GM21786 (cell line): ENCODE data around the gene ISLR.

Experiments used
- ATAC-seq: cut with Tn5 transposase; IDR thresholded peaks from one replicate; pipeline ENCODE4 v1.9.1; 2021; ENCODE audit not compliant: unreplicated experiment

The ISLR gene

GRCh38 chr15:74209997-74210671, 36.6 kb downstream of the ISLR start:
- ATAC-seq: no peak

DNA sequence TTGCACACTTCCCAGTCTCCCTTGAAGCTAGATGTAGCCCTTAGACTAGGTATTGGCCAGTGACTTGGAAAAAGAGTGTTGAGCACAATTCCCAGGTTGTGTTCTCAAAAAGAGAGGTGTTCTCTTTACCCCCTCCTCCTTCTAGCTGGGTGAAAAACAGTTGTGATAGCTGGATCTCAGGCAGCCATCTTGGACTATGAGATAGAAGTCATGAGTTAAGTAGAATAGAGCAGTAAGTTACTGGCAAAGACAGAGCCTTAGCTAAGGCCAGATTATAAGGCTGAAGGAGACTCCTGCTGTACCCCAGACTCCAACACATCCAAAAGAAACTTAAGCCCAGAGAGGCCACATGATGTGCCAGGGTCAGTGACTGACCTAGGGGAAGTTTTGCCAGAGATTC, 37.2 kb downstream of the ISLR start:
- ATAC-seq: no peak

DNA sequence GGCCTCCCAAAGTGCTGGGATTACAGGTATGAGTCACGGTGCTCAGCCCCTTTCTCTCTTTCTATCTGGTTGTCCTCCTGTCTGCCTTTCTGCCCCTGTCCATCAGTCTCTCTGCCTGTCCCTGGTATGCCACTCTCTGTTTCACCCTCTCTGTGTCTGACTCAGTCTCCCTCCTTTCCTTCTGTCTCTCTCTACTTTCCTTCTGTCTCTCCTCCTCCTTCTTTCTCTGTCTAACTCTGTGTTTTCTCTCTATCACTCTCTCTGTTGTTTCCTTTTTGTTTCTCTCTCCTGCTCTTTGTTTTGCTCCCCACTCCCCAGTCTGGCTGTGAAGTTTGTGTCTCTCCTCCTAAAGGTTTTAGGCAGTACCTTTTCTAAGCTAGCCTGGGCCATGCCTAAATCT, 38.1 kb downstream of the ISLR start:
- no peak for ATAC-seq

GRCh38 chr15:74212494-74212893, 39.0 kb downstream of the ISLR start:
- no peak for ATAC-seq

- no peak for ATAC-seq
Observed at GRCh38 chr15:74213858-74214284, 40.4 kb downstream of the ISLR start.

DNA sequence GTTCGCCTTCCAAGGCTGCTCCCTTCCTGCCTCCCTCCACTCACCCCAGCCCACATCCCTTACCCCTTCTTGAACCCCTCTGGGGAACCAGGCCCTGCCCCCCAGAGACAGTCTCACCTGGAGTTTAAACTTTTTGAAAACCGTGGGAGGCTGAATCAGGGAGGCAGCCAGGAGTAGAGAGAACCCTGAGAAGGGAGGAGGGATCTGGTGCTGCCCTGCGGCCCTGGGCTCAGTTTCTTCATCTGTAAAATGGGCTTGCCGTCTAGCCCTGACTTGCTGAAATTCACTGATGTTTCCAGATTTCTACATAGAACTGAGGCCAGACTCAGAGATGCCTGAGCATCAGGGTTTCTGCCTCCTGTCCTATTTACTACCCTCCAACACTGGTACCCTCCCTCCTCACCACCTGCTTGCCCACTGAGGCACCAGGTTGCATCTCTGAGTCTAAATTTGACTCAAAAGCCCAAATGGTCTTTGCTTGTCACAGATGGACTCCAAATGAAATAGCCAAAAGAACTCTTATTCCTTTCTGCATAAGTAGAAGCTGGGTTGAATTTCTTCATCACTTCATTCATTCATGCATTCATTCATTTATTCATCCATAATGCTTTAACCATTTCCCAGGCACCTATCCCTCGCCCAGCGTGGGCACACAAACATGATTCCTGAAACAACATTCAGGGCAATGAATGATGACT, 41.0 kb downstream of the ISLR start:
- no peak for ATAC-seq

DNA sequence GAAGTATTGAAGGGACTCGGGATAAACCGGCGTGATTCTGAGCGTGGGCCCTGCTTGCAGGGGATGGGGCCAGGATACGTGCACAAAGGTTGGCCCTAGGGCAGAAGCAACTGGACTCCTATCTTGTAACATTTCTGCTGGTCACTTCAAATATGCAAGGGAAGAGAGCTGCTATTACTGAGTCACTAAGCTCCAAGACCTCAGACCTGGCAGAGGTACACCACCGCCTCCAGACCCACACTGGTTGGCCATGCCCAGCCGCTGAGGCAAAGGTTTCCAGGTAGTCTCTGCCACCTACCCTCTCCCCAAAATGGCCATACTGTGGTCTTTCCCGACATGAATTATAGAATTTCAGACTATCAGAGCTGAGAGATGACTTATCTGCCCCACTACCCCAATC, 42.4 kb downstream of the ISLR start:
- ATAC-seq: no peak

DNA sequence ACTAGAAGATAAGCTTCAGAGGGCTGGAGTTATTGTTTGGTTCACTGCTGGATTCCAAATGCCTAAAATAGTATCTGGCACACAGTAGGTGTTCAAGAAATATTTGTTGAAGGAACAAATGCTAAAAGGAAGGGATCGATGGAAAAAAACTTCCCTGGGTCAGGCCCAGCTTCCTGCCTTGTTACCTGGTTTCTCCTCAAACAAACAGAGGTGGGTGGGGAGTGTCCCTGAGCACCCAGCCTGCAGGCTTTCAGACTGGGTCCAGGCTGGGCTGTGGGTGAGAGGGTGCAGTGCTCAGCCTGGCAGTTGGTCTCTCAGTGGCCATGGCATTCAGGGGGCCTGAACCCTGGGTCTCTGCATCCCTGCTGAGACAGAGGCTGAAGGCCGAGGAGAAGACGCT, 43.4 kb downstream of the ISLR start:
- ATAC-seq: no peak

DNA sequence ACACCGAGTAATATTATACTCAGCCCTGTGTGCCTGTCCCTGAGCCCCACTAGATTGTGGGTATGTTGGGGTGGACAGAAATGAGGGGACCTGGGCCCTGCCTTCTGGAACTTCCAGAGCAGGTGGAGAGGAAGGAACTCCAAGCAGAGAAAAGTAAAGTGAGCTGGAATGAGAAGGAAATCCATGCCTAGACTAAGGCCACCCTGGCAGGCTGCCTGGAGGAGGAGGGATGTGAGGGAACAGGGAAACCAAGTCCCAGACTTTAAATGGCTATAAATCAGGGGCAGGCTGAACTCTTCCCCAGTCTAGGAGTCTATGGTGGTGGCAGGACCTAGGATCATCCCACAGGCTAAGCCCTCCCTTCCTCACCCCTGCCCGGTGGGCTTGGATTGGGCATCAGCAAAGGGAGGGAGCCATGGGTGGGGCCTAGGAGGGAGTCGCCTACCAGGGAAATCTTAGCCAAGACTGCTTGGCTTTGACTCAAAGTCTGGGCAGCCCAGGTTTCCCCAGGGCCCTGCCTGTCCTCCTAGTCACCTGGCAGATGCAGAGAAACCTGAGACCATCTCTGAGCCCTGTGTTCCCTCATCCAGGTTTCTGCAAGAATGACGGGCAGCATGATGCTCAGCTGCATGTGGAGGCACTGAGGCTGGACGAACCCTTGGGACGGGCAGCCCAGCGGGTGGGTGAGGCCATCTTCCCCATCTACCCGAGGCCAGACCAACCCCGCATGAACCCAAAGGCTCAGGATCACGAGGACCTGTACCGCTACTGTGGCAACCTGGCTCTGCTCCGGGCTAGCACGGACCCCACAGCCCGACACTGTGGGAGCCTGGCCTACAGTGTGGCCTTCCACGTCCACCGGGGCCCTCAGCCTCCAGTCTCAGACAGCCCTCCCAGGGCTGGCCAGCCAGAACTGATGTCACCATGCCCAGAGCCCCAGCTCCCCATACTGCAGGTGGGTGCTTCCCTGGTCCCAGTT, 44.7 kb downstream of the ISLR start:
- no peak for ATAC-seq

DNA sequence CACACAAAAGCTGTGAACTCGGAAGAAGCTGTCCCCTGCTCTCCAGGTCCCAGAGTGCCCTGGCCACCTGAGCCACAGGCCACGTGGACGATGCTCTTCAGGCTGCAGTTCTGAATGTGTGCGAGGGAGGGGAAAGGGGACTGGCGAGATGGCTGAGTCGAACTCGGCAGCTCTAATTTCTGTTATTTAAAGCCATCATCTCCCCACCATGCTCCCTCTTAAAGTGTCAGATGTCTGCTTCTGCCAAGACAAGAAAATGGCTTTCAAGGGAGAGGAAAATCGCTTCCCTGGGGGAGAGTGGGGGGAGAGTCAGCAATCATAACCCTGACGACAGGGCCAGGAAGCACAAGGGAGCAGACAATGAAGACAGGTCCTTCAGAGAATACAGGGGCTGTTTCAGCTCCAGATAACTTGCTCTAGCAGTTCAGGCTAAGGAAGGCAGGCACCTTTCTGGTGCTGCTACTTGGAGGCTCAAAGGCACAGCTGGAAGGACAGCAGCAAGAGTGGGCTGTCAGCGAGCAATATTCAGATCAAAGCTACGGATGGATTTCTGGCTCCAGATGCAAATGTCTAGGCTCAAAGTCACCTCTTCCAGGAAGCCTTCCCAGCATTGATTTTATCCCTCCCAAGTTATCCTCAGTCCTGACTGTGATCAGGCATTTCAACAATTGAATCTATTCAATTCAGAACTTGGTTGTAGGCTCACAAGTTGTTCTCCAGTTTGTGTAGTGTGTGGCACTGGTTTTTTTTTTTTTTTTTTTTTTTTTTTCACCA, 47.2 kb downstream of the ISLR start:
- no peak for ATAC-seq

- no peak for ATAC-seq
Observed at GRCh38 chr15:74221399-74222239, 48.1 kb downstream of the ISLR start.

DNA sequence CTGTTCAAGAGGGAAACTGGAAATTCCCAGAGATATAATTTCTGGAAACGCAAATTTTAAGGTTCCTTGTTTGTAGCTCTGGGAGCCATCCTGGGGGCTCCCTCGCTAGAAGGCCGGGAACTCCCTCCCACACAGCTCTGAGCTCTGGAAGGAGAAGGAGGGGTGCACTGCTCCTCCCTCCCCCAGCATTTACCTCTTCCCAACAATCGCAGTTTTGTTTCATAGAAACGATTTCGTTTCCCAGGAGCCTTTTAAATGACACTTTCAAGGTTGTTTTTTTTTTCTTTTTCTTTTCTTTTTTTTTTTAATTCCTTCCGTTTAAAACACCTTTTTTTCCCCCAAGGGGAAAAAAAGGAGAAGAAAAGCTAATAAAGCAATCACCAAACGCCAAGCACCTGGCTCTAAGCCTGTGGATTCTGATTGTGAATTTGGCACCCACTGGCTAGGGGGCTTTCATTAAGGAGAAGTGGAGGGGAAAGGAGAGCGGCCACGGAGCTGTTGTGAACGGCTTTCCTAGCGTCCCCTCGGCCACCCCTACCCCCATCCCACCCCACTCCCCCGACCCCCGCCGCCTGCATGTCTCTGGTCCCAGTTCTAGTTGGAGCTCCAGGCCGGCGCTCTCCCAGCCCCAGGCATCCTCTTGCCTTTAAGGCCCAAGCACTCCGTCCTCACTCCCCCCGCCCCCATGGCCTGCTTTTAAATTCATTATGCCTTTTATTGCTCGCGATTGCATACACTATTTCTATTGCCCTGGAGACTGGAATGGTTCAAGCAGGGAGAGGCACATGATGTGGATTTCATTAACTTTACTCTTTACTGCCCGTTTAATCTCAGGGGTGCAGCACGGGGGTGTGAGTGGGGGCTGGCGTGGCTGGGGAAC, 49.0 kb downstream of the ISLR start:
- ATAC-seq: no peak

GRCh38 chr15:74225928-74226327, 52.4 kb downstream of the ISLR start:
- no peak for ATAC-seq
